ENCODE data around the gene P2RY2.
"Not testable (repeated sequence)": the region's sequence is repeated elsewhere in the genome, so short reads cannot be mapped to it uniquely, and the experiment has no call there.

Gene P2RY2

DNA sequence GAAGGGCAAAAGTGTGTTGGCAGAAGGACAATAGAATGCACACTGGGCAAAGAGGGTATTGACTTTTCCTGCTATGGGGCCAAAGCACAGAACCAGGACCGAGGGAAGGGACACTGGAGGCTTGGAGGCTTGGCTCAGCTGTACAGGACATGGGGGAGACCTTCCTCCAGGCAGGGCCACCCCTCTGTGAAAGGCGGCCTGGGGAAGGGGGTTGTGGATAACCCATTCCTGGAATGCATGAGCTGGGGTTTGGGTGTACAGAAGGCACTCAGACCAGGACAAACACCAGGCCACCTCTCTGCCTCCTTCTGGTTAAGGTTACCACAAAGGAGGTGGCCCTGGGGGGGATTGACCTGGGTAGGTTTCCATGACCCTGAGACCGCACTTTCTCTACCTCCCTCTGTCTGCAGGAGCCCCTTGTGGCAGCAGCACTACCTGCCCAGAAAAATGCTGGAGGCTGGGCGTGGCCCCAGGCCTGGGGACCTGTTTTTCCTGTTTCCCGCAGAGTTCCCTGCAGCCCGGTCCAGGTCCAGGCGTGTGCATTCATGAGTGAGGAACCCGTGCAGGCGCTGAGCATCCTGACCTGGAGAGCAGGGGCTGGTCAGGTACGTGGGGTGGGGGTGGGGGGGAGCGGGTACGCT is 9.6 kb downstream of the P2RY2 start:
- no peak for DNase-seq (ENCODE audit: low spot score)

GRCh38 chr11:73228268-73229134 is 10.4 kb downstream of the P2RY2 start:
- no peak for DNase-seq (ENCODE audit: low spot score)

DNA sequence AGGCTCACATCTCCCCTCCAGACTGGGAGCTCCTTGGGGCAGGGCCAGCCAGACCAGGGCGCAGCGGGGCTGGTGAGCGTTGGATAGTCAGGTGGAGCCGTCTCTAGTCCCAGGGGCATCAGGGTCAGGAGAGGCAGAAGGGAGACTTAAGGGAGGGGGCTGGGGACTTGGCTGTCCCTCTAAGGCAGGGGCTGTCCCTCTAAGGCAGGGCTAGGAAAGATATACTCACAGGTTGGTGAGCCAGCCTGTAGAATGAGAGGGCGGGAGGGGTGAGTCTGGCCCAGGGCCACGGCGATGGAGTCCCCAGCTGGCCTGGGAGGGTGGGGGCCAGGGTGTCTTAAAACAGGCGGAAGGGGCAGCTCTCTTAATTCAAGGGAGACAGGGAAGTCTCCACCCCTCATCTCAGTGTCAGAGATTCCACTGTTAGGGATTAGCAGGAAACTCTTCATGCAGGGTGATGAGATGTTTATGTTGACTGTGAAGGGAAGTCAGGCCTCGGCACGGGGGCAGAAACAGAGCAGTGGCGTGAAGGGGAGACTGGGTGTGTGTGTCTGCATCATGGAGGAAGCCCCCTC is 11.3 kb downstream of the P2RY2 start:
- DNase-seq (ENCODE audit: low spot score): no peak

DNA sequence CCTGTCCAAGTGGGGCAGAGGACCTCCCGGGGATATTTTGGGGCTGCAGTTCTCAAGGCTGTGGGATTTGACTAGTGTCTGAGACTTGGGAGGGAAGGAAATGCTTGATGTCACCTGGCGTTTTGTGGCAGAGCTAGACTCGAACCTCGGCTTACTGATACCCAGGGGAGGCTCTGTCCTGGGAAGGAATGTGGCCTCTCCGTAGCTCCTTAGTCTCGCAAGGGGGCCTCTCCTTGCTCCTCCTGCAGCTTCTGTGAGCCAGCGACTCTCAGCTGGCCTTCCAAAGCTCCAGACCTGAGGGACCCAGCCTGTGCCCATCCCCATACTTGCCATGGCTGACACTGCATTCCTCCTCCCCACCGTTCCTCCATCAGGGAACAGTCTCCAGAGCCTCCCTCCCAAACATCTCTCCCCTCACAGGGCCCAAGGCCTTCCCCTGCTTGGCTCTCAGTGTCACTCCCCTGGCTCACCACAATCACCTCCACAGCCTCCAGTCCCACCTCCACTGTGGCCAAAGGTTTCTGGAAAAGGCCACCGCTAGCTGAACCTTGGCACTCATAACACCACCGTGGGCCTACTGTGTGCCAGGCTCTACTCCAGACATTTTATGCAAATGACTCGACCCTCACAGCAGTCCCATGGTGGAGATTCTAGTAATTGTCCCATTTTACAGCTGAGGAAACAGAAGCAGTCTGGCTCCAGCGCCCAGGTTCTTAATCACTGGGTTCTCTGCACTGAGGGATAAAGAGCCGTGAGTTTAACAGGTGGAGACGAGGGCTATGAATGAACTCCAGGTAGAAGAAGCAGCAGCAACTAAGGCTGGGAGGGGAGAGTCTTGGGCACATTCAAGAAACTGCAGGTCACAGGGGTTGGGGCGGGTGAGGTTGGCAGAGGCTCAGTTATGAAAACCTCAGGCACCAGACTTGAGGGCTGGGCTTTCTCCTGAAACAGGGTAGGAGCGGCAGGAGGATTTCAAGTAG is 12.1 kb downstream of the P2RY2 start:
- DNase-seq (ENCODE audit: low spot score): no peak

DNA sequence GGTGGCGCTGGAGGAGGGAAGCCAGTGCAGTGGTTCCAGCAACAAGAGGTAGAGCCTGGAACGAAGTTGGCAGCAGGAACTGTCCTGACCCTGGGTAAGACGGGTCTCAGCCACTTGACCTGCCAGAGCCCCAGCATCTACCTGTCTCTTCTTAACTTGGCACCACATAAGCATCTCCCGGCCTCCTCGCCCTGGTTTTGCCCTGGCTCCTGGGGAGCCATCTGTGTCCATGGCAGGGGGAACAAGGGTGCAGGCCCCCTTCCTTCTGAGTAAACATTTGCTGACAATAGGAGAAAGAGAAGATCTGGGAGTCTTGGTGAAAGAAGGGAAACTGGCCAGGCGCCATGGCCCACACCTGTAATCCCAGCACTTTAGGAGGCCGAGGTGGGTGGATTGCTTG is 12.8 kb downstream of the P2RY2 start:
- DNase-seq (ENCODE audit: low spot score): no peak

- not testable (repeated sequence) for DNase-seq (ENCODE audit: low spot score)
These were observed 14.4 kb downstream of the P2RY2 start for GRCh38 chr11:73232487-73232886.

DNA sequence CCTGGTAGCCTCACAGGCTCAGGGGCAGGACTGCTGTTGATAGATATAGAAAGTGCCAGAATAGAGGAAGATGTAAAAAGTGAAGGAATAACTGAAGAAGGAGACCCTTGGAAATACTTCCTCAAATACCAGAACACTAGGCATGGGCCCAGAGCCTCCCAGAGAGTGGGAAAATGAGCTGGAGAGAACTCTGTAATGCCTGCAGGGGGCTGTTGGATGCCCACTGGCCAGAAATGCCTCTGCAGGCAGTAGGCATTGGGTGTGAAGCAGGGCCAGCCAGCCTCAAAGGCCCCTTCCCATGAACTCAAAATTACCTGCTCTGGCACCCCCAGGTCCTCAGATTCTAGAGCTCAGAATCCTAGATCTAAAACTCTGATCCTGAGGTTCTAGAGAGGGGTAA is 15.1 kb downstream of the P2RY2 start:
- DNase-seq (ENCODE audit: low spot score): no peak

DNA sequence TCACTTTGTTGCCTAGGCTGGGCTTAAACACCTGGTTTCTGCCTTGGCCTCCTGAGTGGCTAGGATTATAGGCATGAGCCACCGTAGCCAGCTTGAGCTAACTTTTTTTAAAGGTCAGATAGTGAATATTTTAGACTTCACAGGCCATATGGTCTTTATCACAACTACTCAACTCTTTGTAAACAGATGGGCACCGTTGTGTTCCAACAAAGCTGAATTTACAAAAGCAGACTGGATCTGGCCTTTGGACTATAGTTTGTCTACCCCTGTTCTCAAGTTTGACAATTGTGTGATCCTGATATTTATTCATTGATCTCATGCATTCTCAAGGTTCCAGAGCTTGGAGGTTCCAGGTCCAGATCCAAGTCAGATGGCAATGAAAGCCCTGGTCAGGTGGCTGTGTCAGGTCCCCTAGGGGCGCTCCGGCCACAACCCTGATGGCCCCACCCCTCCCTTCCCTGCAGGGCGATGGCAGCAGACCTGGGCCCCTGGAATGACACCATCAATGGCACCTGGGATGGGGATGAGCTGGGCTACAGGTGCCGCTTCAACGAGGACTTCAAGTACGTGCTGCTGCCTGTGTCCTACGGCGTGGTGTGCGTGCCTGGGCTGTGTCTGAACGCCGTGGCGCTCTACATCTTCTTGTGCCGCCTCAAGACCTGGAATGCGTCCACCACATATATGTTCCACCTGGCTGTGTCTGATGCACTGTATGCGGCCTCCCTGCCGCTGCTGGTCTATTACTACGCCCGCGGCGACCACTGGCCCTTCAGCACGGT is 15.8 kb downstream of the P2RY2 start:
- DNase-seq (ENCODE audit: low spot score): no peak

GRCh38 chr11:73234471-73235181 is 16.5 kb downstream of the P2RY2 start:
- DNase-seq (ENCODE audit: low spot score): no peak

- DNase-seq (ENCODE audit: low spot score): no peak
These were observed 17.2 kb downstream of the P2RY2 start for GRCh38 chr11:73235236-73235786.

DNA sequence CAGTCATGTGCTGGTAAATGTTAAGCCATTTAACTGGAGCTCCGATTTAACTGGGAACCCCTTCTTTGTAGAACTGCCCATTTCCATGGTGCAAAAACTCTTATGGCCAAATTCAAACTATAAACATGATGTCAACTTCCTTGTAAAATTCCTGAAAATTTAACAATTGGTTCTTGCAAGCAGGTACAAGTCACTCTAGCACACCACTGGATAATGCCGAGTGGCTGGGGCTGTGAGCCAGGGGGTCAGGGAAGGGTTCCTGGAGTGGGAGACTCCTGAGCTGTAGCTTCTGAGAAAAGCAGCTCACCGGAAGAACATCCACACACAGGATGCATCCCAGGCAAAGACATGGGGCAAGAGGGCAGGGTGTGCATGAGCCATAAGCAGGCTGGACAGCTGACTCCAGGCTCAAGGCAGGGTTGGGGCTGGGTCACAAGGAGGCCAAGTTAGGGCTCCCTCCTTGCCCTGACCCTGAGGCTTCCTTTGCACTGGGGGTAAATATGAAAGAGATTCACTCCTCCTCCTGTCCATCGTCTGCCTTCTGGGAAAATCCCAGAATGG is 18.2 kb downstream of the P2RY2 start:
- DNase-seq (ENCODE audit: low spot score): no peak

- peak; percentile 32 for DNase-seq (ENCODE audit: low spot score)
These were observed 18.8 kb downstream of the P2RY2 start for GRCh38 chr11:73236854-73237253.

GRCh38 chr11:73237471-73238290 is 19.6 kb downstream of the P2RY2 start:
- DNase-seq (ENCODE audit: low spot score): no peak

DNA sequence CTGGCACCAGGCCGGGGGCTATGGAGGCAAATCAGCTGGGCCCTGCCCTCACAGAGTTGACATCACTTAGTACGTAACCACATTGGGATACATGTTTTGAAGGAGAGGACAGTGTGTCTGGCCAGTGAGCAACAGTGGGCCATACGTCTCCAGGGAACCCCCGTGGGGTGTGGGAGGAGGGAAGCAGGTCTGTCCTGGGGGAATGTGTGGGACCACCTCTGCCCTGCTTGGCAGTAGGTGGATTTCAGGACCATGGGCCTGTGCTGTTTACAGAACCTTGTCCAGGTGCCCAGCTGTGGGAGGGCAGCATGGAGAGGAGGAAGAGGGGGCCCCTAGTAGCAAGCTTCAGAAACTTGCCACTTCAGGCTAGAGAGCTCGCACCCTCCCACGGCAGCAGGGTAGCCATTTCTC is 21.0 kb downstream of the P2RY2 start:
- DNase-seq (ENCODE audit: low spot score): no peak

GRCh38 chr11:73239571-73240189 is 21.6 kb downstream of the P2RY2 start:
- DNase-seq (ENCODE audit: low spot score): no peak

DNA sequence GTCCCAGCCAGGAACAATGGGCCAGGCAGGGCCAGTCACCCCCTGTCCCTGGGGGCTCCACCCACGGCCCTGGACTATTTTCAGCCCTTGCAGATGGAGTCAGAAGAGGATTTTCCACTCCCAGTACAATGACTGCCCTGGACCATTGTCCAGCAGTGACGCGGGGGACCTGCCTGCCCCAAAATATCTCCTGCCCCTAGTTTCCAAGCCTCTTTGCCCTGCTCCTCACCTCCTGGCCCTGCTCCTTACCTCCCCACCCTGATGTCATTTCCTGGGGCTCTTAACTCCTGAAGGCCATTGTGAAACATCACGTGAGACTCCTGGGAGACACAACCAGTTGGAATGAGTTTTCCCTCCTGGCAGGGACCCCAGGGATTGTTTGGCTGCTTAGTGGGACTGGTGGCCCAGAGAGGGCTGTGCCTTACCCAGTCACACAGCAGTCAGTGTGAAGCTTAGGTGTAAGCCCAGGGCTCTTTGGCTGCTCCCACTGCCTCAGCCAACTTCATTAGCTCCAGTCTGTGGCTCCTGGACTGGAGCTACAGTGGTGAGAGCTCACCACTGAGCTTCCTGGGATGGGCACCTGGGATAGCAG is 22.2 kb downstream of the P2RY2 start:
- DNase-seq (ENCODE audit: low spot score): no peak

- no peak for DNase-seq (ENCODE audit: low spot score)
These were observed 23.2 kb downstream of the P2RY2 start for GRCh38 chr11:73241300-73241699.
